Measurements from ENCODE around the gene ZNF784. TPM values are rescaled to one million over a fixed set of nuclear protein-coding genes. Genes with fewer than 3 reads are reported as not detected.

Gene ZNF784, protein sequence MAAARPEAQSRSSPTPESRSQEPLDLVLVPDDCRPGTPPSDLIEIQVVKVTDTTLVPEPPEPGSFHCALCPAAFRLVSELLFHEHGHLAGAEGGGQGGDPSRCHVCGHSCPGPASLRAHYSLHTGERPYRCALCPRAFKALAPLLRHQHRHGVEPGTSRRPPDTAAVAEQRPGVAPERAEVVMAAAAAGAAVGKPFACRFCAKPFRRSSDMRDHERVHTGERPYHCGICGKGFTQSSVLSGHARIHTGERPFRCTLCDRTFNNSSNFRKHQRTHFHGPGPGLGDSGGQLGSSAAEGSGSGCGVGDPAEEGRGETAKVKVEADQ
- 1 to 10 TPM; 2.6 to 6.7 (median 4.9) TPM for total RNA-seq

DNA sequence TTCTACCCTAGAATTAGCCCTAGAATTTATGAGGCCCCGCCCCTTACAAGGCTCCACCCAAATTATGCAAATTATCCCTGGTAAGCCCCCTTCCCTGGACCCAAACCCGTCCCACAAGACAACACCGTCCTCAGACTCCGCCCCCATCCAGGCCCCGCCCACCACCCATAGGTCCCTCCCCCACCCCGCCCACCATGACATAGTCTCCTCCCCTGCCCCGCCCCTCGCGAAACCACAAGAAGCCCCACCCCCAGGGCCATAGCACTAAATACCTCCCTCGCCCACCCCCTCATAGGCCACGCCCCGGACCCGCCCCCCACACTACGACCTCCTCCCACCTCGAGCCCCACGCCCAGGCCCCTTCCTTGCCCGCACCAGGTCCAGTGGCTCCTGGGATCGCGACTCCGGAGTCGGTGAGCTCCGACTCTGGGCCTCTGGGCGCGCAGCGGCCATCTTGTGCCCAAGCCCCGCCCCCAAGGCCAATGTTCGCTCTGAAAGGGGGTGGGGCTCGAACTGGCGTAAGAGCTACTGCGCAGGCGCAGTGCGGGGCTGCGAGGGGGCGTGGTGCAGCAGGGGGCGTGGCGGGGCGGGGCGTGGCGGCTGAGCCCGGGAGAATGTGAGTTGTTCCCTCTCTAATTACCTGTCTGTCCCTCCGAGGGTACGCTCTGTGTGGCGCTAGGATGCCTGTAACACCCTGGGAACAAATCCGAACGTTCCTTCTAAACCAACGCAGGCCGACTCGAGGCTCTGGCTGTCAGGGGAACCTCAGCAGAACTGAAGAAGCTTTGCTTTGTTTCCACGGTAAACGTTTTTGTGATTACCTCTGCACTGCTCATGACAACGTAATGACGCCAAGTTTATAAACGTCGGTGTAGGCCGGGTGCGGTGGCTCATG lies at the start of gene ZNF784:
Gene ZNF784, minus strand, starts transcription at position 458 of the 895 bp plus-strand sequence. Its CDS starts 5 bp downstream, at position 453.
- DNase-seq (ENCODE audit: low spot score in 2 of 2), result peak; percentile 90 to 96
- no peaks in the 10 kb centered on the region for H3K27me3 ChIP-seq
- intact Hi-C loops (cut with DNase I; ENCODE audit: low total_unique reads), result no loop called here
- H3K4me1 ChIP-seq, result no peaks in the 10 kb centered on the region
- no peaks in the 10 kb centered on the region for H3K36me3 ChIP-seq
- peak within 1 kb of the TSS; percentile 58 to 74 (median 66) for H3K4me3 ChIP-seq
- H3K9me3 ChIP-seq, result no peaks in the 10 kb centered on the region
- peak; percentile 66 for TF ChIP-seq POLR2A (IDR thresholded peaks at IDR 0.05)
- peak; percentile 41 to 83 (median 82) for TF ChIP-seq POLR2AphosphoS5 (IDR thresholded peaks at IDR 0.05)
- TF ChIP-seq, protein P1, sequence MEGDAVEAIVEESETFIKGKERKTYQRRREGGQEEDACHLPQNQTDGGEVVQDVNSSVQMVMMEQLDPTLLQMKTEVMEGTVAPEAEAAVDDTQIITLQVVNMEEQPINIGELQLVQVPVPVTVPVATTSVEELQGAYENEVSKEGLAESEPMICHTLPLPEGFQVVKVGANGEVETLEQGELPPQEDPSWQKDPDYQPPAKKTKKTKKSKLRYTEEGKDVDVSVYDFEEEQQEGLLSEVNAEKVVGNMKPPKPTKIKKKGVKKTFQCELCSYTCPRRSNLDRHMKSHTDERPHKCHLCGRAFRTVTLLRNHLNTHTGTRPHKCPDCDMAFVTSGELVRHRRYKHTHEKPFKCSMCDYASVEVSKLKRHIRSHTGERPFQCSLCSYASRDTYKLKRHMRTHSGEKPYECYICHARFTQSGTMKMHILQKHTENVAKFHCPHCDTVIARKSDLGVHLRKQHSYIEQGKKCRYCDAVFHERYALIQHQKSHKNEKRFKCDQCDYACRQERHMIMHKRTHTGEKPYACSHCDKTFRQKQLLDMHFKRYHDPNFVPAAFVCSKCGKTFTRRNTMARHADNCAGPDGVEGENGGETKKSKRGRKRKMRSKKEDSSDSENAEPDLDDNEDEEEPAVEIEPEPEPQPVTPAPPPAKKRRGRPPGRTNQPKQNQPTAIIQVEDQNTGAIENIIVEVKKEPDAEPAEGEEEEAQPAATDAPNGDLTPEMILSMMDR (IDR thresholded peaks at IDR 0.05), result no peak
- peak within 1 kb of the TSS; percentile 97 to 99 for H3K27ac ChIP-seq

DNA sequence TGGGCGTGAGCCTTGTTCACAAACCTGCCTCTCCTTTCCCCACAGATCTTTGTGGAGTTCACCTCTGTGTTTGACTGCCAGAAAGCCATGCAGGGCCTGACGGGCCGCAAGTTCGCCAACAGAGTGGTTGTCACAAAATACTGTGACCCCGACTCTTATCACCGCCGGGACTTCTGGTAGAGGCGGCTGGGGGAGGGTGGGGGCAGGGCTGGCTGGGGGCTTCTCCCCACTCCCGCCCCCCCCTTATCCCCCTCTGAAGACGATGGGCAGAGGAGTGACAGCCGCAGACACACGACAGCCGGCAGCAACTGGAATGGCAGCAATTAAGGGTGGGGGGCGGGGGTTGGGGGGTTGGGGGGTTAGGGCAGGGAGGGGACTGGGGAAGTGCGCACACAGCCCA lies 49.5 kb upstream of the ZNF784 start:
- H3K36me3 ChIP-seq, result peaks cover 17% of the 10 kb centered on the region
- H3K27me3 ChIP-seq, result no peaks in the 10 kb centered on the region
- no peak for DNase-seq (ENCODE audit: low spot score in 2 of 2)
- no peaks in the 10 kb centered on the region for H3K9me3 ChIP-seq
- intact Hi-C loops (cut with DNase I; ENCODE audit: low total_unique reads), result no loop called here
- peaks cover 0 to 26% of the 10 kb centered on the region in 2 donors for H3K4me1 ChIP-seq
- TF ChIP-seq POLR2A (IDR thresholded peaks at IDR 0.05), result no peak
- TF ChIP-seq, protein P1 (IDR thresholded peaks at IDR 0.05), result no peak
- TF ChIP-seq POLR2AphosphoS5 (IDR thresholded peaks at IDR 0.05), result no peak
- H3K27ac ChIP-seq, result peak overlapping the region; percentile 91 to 96
- no peak overlapping the region for H3K4me3 ChIP-seq

DNA sequence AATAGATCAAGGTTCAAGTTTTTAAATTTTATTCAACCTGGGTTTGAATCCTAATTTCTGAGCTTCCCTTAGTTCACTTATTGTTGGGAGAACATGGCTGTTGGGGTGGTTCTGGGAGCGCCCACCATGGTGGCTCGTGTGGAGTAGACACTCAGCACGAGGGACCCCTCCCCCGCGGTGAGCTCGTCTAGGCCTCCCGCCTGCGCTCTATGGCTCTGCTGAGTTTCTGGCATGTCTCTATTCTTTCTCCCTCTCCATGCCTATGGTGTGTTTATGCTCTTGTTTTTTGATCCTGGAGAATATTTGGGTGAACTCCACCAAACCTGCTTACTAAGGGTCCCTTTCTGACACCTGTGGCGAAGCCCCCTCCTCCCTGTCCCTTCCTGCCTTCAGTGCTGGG lies 49.1 kb upstream of the ZNF784 start:
- H3K4me1 ChIP-seq, result peaks cover 0 to 26% of the 10 kb centered on the region in 2 donors
- intact Hi-C loops (cut with DNase I; ENCODE audit: low total_unique reads), result no loop called here

DNA sequence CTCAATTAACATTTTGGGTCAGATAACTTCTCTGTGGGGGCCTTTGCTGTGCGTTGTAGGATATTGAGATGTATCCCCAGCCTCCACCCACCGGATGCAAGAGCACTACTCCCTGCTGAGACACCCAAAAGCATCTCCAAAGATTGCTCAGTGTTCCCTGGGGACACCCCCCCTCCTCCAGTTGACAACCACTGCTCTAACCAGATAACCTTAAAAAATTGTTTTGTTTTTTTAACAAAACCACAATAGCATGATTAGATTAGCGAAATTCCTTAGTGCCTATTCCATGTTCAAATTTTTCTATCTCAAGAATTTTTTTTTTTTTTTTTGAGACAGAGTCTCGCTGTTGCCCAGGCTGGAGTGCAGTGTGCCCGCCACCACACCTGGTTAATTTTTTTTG lies 48.1 kb upstream of the ZNF784 start:
- Histone ChIP-seq H3K9me3 (no peaks in the 10 kb centered on the region), H3K27me3 (no peaks in the 10 kb centered on the region), H3K36me3 (peaks cover 13% of the 10 kb centered on the region), H3K4me3 (no peak overlapping the region), H3K4me1 (peaks cover 0 to 22% of the 10 kb centered on the region in 2 donors), H3K27ac (no peak overlapping the region)
- TF ChIP-seq POLR2AphosphoS5 (IDR thresholded peaks at IDR 0.05) (no peak), POLR2A (IDR thresholded peaks at IDR 0.05) (no peak)
- TF ChIP-seq, protein P1 (IDR thresholded peaks at IDR 0.05), result no peak
- intact Hi-C loops (cut with DNase I; ENCODE audit: low total_unique reads), result no loop called here
- no peak for DNase-seq (ENCODE audit: low spot score in 2 of 2)

More for the DNA sequence above, 49.1 kb upstream of the ZNF784 start:
- Histone ChIP-seq H3K27me3 (no peaks in the 10 kb centered on the region), H3K9me3 (no peaks in the 10 kb centered on the region), H3K27ac (no peak overlapping the region), H3K4me3 (no peak overlapping the region), H3K36me3 (peaks cover 15% of the 10 kb centered on the region)
- DNase-seq (ENCODE audit: low spot score in 2 of 2), result no peak
- TF ChIP-seq POLR2A (IDR thresholded peaks at IDR 0.05) (no peak), POLR2AphosphoS5 (IDR thresholded peaks at IDR 0.05) (no peak)
- TF ChIP-seq, protein P1 (IDR thresholded peaks at IDR 0.05), result no peak

DNA sequence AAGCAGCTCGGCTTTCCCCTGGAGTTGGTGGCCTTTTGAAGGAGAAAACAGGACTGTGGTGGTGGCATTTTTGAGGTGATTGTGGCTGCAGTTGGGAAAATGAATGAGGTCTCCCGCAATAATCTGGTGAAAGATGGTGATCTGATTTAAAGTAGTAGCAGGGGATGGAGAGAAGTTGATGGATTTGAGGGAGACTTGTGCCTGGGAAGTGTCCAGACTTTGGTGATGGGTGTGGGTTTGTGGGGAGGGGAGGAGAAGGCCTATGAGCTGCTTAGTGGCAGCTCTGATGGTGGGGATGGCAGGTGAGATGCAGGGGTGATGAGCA lies 46.6 kb upstream of the ZNF784 start:
- H3K4me1 ChIP-seq, result peaks cover 0 to 8% of the 10 kb centered on the region in 2 donors
- intact Hi-C loops (cut with DNase I; ENCODE audit: low total_unique reads), result no loop called here
- TF ChIP-seq POLR2AphosphoS5 (IDR thresholded peaks at IDR 0.05), result no peak
- no peak for TF ChIP-seq POLR2A (IDR thresholded peaks at IDR 0.05)
- TF ChIP-seq, protein P1 (IDR thresholded peaks at IDR 0.05), result no peak
- no peak for DNase-seq (ENCODE audit: low spot score in 2 of 2)
- no peak overlapping the region for H3K27ac ChIP-seq
- no peaks in the 10 kb centered on the region for H3K9me3 ChIP-seq
- no peaks in the 10 kb centered on the region for H3K27me3 ChIP-seq
- H3K36me3 ChIP-seq, result peaks cover 22% of the 10 kb centered on the region
- no peak overlapping the region for H3K4me3 ChIP-seq

Data from breast epithelium (tissue), 4 donors.